ENCODE measurements around the gene TSC22D1. TPM values are rescaled to one million over a fixed set of nuclear protein-coding genes. Genes with fewer than 3 reads are reported as not detected.

TSC22D1 gene
- total RNA-seq, 1 donor from 2014 or later: 85.3 TPM

DNA sequence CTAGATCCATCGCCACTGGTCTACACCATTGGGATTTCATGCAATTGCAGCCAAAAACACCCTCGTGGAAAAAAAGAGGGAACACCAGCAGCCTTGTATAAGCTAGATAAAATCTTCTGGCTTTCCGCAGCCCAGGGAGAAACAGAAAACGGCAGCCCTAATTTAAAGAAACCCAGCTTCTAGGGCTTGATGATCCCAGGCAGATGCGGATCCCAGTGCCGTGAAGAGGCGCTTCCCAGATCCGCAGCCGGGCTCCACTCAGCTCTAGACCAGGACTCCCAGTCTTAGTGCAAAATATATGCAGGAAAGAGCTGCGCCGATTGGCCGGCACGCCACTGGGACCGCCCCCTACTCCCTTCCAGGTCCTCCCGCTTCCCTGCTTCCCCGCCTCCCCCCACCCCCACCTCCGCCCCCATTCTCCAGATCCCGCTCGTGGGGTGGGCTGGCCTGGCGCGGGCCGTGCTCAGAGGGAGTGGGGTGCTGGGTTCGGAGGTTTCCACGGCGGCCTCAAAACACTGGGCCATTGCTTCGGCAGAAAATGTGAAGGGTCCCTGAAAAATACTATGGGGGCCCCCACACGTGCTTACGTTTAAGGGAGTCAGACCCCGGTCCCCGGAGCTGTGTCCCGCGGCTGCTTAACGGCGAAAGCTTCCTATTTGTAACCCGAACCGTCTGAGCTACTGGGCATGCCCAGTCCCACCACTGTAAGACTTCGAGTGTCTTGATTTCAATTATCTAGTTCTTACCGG, 139.4 kb downstream of the TSC22D1 start:
- intact Hi-C loops (cut with DNase I): loop anchor here (1.0 to 2.0 kb wide), 6 partner anchors 130 to 386 kb away; no protein-coding TSS in a partner anchor
- peak; percentile 96 for DNase-seq (ENCODE audit: low spot score)

DNA sequence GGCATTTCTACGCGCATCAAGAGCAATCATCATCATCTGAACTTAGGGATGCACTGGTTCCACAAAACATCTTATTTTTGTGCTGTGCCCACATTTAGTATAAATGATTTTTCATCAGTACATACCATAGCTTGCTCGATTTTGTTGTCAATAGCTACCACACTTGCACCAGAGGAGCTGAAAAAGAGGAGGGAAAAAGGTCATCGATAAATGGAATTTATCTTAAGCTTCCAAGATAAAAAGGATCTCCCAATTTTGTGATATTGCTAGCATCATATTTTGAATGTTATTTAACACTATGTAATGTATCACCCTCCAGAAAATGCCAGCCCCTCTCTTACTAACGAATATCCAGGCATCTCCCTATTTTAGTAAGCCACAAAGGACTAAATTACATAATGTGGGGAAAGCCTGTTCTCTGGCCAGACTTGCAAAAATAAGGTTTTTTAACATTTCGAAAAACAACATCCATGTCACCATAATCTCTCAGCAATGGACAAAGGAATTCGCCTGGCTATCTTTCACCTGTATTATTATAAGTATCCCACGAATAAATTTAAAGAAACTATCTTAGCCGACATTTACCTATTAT, 140.1 kb downstream of the TSC22D1 start:
- no peak for DNase-seq (ENCODE audit: low spot score)
- intact Hi-C loops (cut with DNase I): loop anchor here (2.0 kb wide), 6 partner anchors 129 to 385 kb away; no protein-coding TSS in a partner anchor

DNA sequence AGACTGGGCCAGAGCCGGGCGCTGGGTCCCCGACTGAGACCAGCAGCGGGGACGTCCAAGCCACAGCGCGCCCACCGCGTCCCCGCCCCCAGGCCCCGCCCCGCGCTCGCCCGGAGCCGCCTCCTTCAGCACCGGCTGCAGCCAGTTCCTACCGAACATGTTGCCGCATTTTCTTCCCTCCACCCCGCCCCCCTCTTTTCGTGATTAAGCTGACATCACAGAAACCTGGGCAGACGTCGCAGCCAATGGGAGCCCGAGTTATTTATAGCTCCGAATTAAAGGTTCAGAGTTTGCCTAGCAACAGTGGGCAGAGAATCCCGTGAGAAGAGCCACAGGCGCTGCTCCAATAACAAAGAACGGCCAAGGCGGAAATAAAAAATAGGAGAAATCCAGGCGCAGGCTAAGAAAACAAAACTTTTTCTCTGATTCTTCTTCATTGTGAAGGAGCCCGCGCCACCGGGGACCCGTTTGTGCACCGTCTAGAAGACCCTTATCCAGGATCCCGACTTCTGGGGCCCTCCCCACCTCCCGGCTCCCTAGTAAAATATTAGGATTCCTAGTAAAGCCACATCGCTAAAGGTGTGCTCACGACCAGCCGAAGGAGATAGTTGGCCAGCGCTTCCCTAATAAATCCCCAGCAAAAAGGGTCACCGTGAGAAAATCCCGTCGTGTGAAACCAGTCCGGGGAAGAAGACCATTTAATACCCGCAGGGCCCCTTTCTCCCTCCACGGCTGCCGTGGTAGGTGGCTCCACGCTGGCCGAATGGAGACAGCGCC, 140.8 kb downstream of the TSC22D1 start:
- peak; percentile 96 for DNase-seq (ENCODE audit: low spot score)
- intact Hi-C loops (cut with DNase I): loop anchor here (2.0 kb wide), 1 partner anchor 199 kb away; no protein-coding TSS in a partner anchor

DNA sequence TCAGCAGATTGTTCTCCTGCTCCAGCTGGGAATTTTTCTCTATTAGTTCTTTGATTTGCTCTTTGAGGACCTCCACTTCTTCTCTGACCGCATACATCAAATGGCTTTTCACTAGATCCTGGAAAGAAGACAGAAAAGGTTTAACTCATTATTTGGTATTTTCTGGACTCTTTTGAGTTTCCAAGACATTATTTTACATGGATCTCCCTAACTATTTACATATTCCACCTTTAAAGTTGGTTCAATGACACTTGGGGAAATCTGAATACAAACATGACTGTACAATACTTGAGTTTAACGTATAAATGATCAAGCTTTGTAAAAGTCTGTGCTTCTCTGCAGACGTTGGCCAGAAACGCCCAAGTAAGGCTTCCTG, 141.4 kb downstream of the TSC22D1 start:
- intact Hi-C loops (cut with DNase I): loop anchor here (2.0 to 5.0 kb wide), 2 partner anchors 62 to 198 kb away; partner anchors contain the start of gene SERP2
- DNase-seq (ENCODE audit: low spot score): no peak

DNA sequence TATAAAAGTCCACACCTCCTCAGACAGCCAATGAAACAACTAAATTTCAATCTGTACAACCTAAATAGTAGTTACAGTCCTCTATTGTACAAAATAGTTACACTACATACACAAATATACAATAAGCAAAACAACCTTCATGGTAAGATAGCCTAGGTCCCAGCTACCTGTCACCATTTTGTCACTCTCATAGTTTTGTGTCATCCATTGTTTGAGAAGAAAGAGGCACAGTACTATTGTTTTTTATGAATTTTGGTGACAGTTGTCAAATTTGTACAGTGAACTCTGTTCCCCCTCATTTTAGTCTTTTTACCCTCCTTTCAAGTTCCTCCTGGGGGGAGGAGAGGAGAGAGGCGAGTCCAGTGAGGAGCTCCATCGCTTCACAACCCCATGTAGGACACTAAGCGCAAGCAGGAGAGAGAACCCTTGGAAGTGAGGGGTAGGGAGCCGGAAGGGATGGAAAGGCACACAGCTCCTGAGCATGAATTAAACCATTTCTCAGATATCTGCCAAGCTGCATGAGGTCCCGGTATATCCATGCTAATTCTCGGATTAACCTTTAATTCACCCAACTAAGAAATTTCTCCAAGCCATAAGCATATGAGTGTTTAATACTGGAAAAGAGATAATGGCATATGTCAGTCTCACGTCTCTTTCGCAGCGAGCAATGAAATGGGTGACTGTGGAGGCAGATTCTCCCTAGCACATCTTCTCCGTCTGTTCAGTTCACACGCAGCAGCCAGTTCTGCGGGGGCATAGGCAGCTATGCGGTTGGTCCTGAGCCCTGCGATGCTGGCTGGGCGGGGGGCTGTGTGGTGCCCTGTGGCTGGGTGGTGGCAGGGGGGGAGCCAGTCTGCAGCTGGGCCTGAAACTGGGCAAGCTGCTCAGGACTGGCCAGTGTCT, 142.0 kb downstream of the TSC22D1 start:
- no peak for DNase-seq (ENCODE audit: low spot score)
- intact Hi-C loops (cut with DNase I): loop anchor here (2.0 to 5.0 kb wide), 2 partner anchors 62 to 197 kb away; partner anchors contain the start of gene SERP2

DNA sequence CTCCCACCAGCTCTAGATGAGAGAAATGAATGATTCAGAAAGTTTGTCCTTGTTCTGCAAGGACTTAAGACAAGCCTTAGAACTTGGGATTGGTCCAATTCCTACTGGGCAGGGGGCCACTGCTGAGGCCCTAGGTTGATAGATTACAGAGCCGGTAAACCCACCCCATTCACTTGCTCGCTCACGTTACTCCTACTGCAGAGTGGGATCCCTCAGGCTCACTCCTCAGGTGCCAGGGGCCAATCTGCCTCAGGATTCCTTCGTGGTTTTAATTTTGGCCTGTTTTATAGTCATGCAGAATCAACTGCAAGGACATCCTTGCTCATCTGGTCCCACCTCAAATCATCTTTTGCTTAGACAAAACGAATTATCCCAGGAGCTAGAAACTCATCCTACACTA, 143.5 kb downstream of the TSC22D1 start:
- intact Hi-C loops (cut with DNase I): loop anchor here (5.0 kb wide), 1 partner anchor 60 kb away; the partner anchor contains the start of gene SERP2
- DNase-seq (ENCODE audit: low spot score): no peak

DNA sequence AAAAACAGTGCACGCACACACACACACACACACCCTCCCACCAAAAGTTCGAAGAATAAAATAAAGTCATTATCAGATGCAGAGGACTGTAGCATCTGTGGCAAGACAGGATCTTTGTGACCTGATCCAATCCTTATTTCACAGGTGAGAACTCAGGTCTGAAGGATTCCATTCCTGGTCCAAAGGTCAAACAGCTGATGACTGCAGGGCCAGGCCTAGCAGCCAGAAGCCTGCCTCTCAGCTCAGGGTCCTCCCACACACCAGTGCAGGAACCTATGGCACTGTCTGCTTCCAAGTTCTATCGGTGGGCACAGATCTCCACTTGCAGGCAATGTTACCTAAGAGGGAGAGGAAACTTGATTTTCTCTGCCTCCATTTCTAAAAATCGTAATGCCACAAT, 145.0 kb downstream of the TSC22D1 start:
- intact Hi-C loops (cut with DNase I): loop anchor here (5.0 kb wide), 1 partner anchor 59 kb away; the partner anchor contains the start of gene SERP2
- DNase-seq (ENCODE audit: low spot score): no peak

DNA sequence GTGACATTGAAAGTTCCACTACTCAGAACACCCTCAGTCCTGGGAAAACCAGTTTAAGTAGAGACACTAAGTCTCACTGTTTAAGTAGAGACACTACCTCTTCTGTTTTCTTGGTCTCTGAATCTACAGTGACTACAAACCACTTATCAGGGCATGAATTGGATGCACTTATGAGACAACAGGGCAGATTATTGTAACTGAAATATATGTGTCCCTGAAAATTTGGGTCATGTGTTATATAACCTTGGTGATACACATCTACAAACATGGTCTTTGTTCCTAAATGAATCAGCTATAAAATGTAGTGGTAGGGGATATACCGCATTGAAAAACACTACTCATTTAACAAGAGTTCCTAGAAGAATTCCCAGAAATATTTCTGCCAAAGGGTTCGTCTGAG, 146.8 kb downstream of the TSC22D1 start:
- intact Hi-C loops (cut with DNase I): no loop called here
- DNase-seq (ENCODE audit: low spot score): no peak

DNA sequence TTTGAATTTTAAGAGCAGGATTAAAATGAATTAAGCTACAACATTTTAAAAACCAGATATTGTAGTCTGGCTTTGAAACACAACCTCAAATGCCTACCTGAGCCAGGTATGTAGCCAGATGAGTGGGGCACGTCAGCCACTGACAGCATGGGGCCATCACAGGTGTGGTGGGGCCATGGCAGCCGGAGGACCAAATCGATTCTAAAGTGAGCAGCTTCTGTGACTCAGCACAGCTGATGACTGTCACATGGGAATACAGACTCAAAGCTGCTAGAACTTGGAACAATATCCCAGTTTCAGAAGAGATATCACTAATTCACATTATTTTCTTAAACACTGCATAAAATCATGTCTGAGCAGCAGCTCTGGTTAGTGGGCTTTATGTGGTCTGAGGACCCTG, 149.7 kb downstream of the TSC22D1 start:
- no peak for DNase-seq (ENCODE audit: low spot score)
- intact Hi-C loops (cut with DNase I): no loop called here

DNA sequence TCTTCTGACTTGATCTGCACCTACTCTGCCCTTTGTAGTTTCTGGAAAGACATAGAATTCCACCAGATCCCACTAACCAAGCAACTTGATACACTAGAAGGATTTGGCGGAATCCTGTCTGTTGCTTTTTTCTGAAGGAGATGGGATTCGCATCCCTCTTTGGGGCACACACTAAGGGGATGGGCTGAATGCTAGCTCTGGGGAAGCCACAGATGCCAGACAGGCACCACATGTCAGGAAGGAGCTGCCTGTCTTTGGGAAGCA, 150.4 kb downstream of the TSC22D1 start:
- DNase-seq (ENCODE audit: low spot score): peak; percentile 10
- intact Hi-C loops (cut with DNase I): no loop called here

DNA sequence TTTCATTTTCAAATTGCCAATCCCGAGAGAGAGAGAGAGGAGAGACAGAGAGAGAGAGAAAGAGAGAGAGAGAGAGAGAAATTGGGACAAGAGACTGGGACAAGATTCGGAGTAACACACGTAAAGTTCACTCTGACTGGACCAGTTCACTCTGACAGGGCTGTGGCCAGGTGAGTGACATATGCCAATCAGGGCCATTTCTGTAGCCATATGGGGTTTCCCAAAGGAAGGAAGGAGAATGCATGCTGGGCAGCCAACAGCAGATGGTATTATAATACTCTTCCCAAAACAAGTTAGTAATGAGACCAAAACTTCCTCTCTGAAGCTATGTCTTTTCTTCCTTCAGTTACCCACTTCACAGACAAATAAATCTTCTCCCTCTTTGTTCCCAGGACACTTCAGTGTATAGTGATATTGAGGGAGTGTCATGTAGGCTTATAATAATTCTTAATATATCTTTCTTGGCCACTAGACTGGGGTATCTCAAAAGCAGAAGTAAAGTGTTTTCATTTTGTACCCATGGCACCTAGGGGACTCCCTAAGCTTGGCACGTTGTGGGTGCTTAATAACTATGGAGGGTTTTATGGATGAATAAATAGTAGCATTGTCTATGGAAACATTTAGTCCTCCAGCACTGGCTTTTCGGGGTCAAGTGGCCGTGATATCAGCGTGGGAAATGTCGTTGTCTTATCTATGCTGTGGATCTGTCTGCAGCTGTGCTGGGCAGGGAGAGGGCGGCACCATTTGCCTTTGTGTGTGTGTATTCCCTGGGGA, 150.9 kb downstream of the TSC22D1 start:
- peak; percentile 50 for DNase-seq (ENCODE audit: low spot score)
- intact Hi-C loops (cut with DNase I): no loop called here

DNA sequence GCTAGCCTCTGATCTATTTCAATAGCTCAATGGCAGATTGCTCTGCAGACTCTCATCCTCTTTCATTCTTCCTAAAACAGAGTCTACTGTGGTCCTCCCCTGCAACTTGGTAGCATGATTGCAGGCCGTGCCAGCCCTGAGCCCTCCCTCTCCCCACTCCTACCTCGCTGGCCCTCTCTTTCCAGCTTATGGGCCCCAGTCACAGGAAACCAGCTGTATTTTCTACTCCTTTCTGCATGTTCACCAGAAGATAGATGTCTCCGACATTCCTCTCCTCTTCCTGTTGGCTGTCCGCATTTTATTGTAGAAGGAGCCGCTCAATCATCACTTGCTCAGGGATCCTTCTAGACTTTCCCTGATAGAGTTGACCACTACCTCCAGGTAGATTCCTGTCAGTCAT, 152.3 kb downstream of the TSC22D1 start:
- DNase-seq (ENCODE audit: low spot score): no peak
- intact Hi-C loops (cut with DNase I): no loop called here

DNA sequence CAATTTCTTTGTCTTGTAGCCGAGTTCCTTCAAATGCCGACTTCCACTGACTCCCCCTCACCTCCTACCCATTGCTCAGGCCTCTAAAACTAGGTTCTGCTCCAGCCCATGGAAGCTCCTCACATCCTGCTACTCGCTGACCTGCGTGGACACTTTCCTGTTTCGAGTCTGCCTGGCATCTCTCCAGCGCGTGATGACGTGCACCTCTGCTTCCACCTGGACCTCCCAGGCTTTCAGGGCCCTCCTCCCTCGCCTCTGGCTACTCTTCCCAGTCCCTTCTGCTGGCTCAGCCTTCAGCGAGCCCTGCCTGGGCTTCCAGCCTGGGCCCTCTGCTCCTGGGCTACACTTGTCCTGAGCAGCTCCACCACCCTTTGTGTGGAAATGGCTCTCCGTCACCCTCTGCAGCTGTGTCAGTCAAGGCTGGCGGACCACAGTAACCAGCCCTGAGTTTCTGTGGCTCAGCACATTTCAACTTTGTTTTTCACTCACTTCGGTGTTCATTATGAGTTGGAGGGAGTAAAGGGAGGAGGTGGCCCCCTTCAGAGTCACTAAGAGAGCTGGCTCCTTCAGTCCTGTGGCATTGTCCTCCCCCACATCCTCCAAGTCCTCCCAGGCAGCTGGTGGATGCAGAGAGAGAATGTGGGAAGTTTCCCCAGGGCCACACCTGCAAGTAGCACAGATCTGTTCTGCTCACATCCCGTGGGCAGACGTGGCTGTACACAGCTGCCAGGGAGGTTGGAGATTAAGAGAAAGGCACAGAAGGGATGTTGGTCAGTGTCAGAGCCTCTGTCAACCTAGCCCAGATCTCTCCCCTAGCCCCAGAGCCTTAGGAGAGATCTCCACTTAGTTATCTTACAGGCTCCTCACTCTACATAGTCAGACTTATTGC, 153.1 kb downstream of the TSC22D1 start:
- intact Hi-C loops (cut with DNase I): no loop called here
- peak; percentile 75 for DNase-seq (ENCODE audit: low spot score)

DNA sequence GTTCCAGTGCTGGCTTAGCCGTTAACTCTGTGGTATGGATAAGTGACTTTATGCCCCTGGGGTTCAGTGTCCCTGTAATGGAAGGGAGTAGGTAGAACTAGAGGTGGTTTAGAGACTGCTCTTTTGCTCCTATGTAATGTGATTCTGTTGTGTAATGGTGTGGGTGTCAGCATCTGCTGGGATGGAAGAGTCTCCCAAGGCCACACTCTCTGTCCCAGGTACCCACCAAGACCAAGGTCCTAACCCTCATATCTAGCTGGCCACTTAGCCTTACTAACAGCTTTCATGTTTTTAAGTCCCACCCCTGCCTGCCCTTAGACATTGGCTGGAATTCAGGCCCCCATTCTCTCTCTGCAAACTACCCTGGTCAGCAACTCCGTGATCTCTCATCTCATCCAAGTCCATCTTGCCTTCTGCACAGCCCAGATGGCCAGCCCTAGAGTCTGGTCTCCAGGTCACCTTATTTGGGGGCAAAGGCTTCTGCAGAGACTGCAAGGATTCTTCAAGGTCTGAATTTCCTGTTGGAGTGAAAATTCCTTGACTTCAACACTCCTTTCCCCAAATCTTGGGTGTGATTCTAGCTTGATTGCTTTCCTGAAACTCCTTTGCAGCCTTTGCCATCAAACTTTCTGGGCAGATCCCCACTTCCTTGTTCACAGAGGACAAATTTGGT, 154.1 kb downstream of the TSC22D1 start:
- peak; percentile 71 for DNase-seq (ENCODE audit: low spot score)
- intact Hi-C loops (cut with DNase I): no loop called here

DNA sequence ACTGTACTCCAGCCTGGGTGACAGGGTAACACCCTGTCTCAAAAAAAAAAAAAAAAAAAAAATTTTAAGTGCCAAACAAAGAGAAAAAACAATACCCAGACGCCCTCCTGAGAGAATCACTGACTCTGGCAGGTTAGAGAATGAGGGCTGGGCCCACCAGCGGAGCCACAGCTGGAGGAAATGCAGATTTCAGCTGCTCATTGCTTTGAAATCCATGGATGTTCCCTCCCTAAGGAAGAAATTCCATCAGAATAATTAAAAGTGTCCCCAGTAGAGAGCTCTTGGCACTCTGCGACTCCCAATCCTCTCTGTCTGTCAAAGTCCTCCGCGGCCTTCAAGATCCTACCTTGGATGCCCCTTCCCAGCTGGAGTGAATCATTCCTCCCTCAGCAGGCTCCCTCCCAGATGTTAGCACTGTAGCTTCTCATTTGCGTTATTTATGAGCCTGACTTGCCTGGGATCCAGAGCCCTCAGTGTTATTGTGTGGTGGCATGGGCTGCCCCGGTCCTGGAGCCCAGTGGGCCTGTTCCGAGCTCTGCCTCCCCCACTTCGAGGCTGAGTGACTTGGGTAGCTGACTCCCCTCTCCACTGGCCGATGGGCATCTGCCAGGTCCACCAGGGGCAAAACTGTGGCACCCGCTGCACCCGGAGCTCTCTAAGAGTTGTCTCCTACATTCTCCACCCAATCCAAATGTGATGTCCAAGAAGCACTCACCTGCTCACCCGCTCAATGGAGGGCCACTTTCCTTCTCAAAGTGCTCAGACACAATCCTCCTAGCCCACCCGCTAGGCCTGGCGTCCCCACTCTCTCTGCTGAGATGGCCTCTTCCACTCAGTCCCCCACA, 155.5 kb downstream of the TSC22D1 start:
- intact Hi-C loops (cut with DNase I): no loop called here
- peak; percentile 39 for DNase-seq (ENCODE audit: low spot score)

DNA sequence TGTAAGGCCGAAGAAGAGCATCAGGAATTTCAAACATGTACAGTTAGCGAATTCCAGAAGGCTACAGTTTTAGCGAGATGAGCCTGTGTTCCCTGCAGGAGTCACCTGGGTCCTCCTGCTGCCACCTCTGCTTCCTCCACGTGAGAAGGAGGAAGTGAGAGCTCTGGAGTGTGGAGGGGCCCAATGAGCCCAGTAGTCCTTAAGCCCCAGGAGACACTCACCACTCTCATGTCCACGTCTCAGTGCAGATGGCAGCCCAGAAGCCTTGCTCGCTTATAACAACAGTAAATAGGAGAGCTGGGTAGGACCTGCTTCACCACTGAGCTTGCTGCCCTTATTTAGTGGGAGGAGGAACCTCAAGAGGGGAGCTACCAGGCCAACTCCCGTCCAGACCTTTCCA, 158.3 kb downstream of the TSC22D1 start:
- intact Hi-C loops (cut with DNase I): no loop called here

More for the DNA sequence above, 158.3 kb downstream of the TSC22D1 start:
- DNase-seq (ENCODE audit: low spot score): peak; percentile 71

Data from cardiac septum (tissue), 1 donor.